HCT116 (cell line): ENCODE data around the gene DAP. TPM values are rescaled to one million over a fixed set of nuclear protein-coding genes. Genes with fewer than 3 reads are reported as not detected.

ENCODE experiments used
- ATAC-seq: fragments of 200-7000 bp; cut with Tn5 transposase; 2 replicates; pipeline ENCODE4 v1.9.1; 2020; ENCODE audit warnings: mild to moderate bottlenecking, moderate library complexity
- BruUV-seq: library from RNA; stranded (reverse); fragments of 400-500 nt; replicated peaks from 2 replicates; lab custom pipeline; 2021; lab: Mats Ljungman, UMichigan
- CTCF ChIA-PET: fragments of 300-600 bp; sonication (Branson Sonifier 250); formaldehyde crosslinking; loops from one replicate; lab custom pipeline; 2021; ENCODE audit warnings: antibody characterized with exemption; lab: Charles Lee
- POLR2A ChIA-PET: fragments of 300-600, 350-600 bp; sonication (Branson Sonifier 250); formaldehyde crosslinking; loops from one replicate; lab custom pipeline; 2021; ENCODE audit warnings: antibody characterized with exemption; lab: Charles Lee
- RAD21 ChIA-PET, 2 experiments: fragments of 300-600 bp; sonication (Branson Sonifier 250); formaldehyde crosslinking; loops; one replicate each; lab custom pipeline; 2023; ENCODE audit warnings: low total read pairs in 2 of 2; ENCODE audit not compliant: uncharacterized antibody in 2 of 2, unreplicated experiment in 2 of 2, low non-redundant PET in 1 of 2; lab: Charles Lee
- DNase-seq: peaks from one replicate; pipeline ENCODE4 v3.0.0-alpha.2; 2010; ENCODE audit warnings: low read depth, low spot score
- H2AFZ ChIP-seq: fragments of 200-600 bp; shearing (Covaris generic), sonication (generic); 2 replicates; pipeline ENCODE4 v1.6.1; 2017; ENCODE audit warnings: low read depth, mixed run types, mixed read lengths, antibody characterized with exemption, low read length; ENCODE audit not compliant: poor library complexity, severe bottlenecking
- H3K27ac ChIP-seq: 2 replicates; pipeline ENCODE4 v1.5.1; 2012; ENCODE audit warnings: low read depth, low read length
- H3K27me3 ChIP-seq: fragments of 200-600 bp; sonication (generic); 2 replicates; pipeline ENCODE4 v1.6.1; 2016; ENCODE audit warnings: mixed run types, low read length, mixed read lengths; ENCODE audit not compliant: insufficient read depth
- H3K36me3 ChIP-seq, 2 experiments: fragments of 200-500 bp in 1 of 2; fragments of 200-600 bp in 1 of 2; sonication (Bioruptor generic) in 1 of 2; sonication (generic) in 1 of 2; 2 replicates each; pipeline versions ENCODE4 v1.5.1 to v1.6.1; 2014 to 2016; ENCODE audit warnings: low read length in 2 of 2, inconsistent platforms in 1 of 2, mixed read lengths in 1 of 2, mixed run types in 1 of 2; ENCODE audit not compliant: insufficient read depth in 2 of 2, control insufficient read depth in 1 of 2
- H3K4me1 ChIP-seq, 2 experiments: fragments of 200-600 bp in 1 of 2; sonication (generic) in 1 of 2; 2 replicates each; pipeline versions ENCODE4 v1.5.1 to v1.6.1; 2012 to 2017; ENCODE audit warnings: low read length in 2 of 2, inconsistent platforms in 1 of 2, mild to moderate bottlenecking in 1 of 2, mixed read lengths in 1 of 2, mixed run types in 1 of 2, moderate library complexity in 1 of 2; ENCODE audit not compliant: insufficient read depth in 2 of 2, control insufficient read depth in 1 of 2
- H3K4me2 ChIP-seq: fragments of 200-600 bp; sonication (generic); 2 replicates; pipeline ENCODE4 v1.6.1; 2017; ENCODE audit warnings: mixed run types, low read length, mixed read lengths
- H3K4me3 ChIP-seq, 2 experiments: fragments of 200-600 bp in 1 of 2; sonication (generic) in 1 of 2; replicated peaks in 1 of 2; 2 replicates each; pipeline ENCODE4 v1.5.1; 2011 to 2016; ENCODE audit warnings: low read length in 2 of 2, control low read depth in 1 of 2, low read depth in 1 of 2, mild to moderate bottlenecking in 1 of 2, mixed read lengths in 1 of 2, mixed run types in 1 of 2
- H3K79me2 ChIP-seq: fragments of 200-600 bp; sonication (generic); 2 replicates; pipeline ENCODE4 v1.6.1; 2017; ENCODE audit warnings: mild to moderate bottlenecking, mixed run types, low read length, moderate library complexity, mixed read lengths; ENCODE audit not compliant: insufficient read depth
- H3K9ac ChIP-seq: fragments of 200-600 bp; sonication (generic); 2 replicates; pipeline ENCODE4 v1.6.1; 2016; ENCODE audit warnings: low read length, mixed read lengths
- H3K9me2 ChIP-seq: fragments of 200-600 bp; sonication (generic), shearing (Covaris generic); 2 replicates; pipeline ENCODE4 v1.6.1; 2017; ENCODE audit warnings: mixed run types, mild to moderate bottlenecking, moderate library complexity; ENCODE audit not compliant: insufficient read depth
- H3K9me3 ChIP-seq, 2 experiments: fragments of 200-500 bp in 1 of 2; fragments of 200-600 bp in 1 of 2; sonication (Bioruptor generic) in 1 of 2; sonication (generic) in 1 of 2; 2 replicates each; pipeline ENCODE4 v1.6.1; 2014 to 2017; ENCODE audit warnings: low read length in 2 of 2, mixed read lengths in 2 of 2, inconsistent platforms in 1 of 2, low read depth in 1 of 2, mild to moderate bottlenecking in 1 of 2, mixed run types in 1 of 2, moderate library complexity in 1 of 2; ENCODE audit not compliant: control insufficient read depth in 1 of 2, insufficient read depth in 1 of 2
- H4K20me1 ChIP-seq: fragments of 200-600 bp; sonication (generic), shearing (Covaris generic); 2 replicates; pipeline ENCODE4 v1.6.1; 2017; ENCODE audit warnings: mixed run types, mild to moderate bottlenecking, moderate library complexity; ENCODE audit not compliant: insufficient read depth
- SIN3A ChIP-seq: IDR thresholded peaks from 2 replicates; pipeline ENCODE4 v1.6.1; 2012; ENCODE audit warnings: low read depth
- SP1 ChIP-seq: IDR thresholded peaks from 2 replicates; pipeline ENCODE4 v1.6.1; 2012; ENCODE audit warnings: low read depth
- SRF ChIP-seq: IDR thresholded peaks from 2 replicates; pipeline ENCODE4 v1.6.1; 2012; ENCODE audit warnings: low read depth
- intact Hi-C: fragments of 100-400 bp; cut with micrococcal nuclease; formaldehyde crosslinking; loops from 2 replicates; pipeline ENCODE4 v1.10.0; 2022
- total RNA-seq: library from RNA; stranded (reverse); gene quantifications from one replicate; pipeline ENCODE4 v1.2.1, GENCODE V29; 2021; ENCODE audit not compliant: unreplicated experiment

DAP gene
- total RNA-seq, 1 experiment from 2014 or later: 59.1 TPM

DNA sequence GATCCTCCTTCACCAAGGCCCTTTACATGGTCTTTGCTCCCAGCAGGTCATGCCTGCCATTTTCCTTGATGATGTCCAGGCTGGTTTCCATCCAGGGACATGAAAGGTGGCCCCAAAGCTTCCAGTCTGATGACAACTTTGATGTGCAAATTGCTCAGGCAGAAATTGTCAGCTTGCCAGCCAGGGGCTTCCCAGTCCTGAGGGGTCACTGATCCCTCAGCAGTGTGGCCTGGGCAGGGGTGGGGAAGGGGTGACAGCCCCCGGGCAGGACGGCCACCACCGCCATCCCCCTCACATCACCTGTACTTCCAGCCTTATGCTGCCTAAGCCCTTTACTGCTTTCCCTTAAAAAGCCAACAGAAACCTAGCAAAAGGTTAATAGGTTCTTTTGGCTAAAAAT, 100.9 kb downstream of the DAP start:
- H3K27ac ChIP-seq: no peak overlapping the region
- no peak overlapping the region for H3K9ac ChIP-seq
- BruUV-seq: no TSS peak
- ChIA-PET CTCF (interaction anchor here (0.8 kb wide), 1 partner anchor 33 kb away, joined by 3 read pairs; no protein-coding TSS in a partner anchor), POLR2A (no interaction called here), RAD21 (no interaction called here)
- no peak for DNase-seq
- no peaks in the 10 kb centered on the region for H3K9me3 ChIP-seq
- intact Hi-C loops: no loop called here
- no peak overlapping the region for H3K4me3 ChIP-seq
- H3K4me1 ChIP-seq: no peaks in the 10 kb centered on the region
- no peaks in the 10 kb centered on the region for H4K20me1 ChIP-seq
- no peaks in the 10 kb centered on the region for H3K79me2 ChIP-seq
- H3K9me2 ChIP-seq: no peaks in the 10 kb centered on the region
- H2AFZ ChIP-seq: no peak overlapping the region
- no peak overlapping the region for H3K4me2 ChIP-seq
- H3K27me3 ChIP-seq: no peaks in the 10 kb centered on the region
- no peak for ATAC-seq
- no peaks in the 10 kb centered on the region for H3K36me3 ChIP-seq
- TF ChIP-seq SRF: no peak

GRCh38 chr5:10658265-10658664, 102.8 kb downstream of the DAP start:
- BruUV-seq: no TSS peak
- no peaks in the 10 kb centered on the region for H3K9me3 ChIP-seq
- no peak overlapping the region for H3K27ac ChIP-seq
- no peak overlapping the region for H2AFZ ChIP-seq
- CTCF ChIA-PET: no interaction called here
- no peak overlapping the region for H3K9ac ChIP-seq
- H3K4me3 ChIP-seq: no peak overlapping the region
- no peak for TF ChIP-seq SP1
- no peak for TF ChIP-seq SIN3A
- intact Hi-C loops: no loop called here
- H3K27me3 ChIP-seq: no peaks in the 10 kb centered on the region
- H3K79me2 ChIP-seq: no peaks in the 10 kb centered on the region
- no peaks in the 10 kb centered on the region for H3K4me1 ChIP-seq
- DNase-seq (no peak), ATAC-seq (no peak)
- POLR2A ChIA-PET: no interaction called here
- H3K4me2 ChIP-seq: no peak overlapping the region
- RAD21 ChIA-PET: no interaction called here
- H4K20me1 ChIP-seq: no peaks in the 10 kb centered on the region
- no peaks in the 10 kb centered on the region for H3K36me3 ChIP-seq
- no peaks in the 10 kb centered on the region for H3K9me2 ChIP-seq
